ENCODE data around the gene LRRFIP1. TPM values are rescaled to one million over a fixed set of nuclear protein-coding genes. Genes with fewer than 3 reads are reported as not detected.

LRRFIP1 gene
- total and polyA plus RNA-seq, 2 of the 13 experiments (the other 11 are each of a cell fraction or from before 2014, with no cell fraction given) = 15.9 to 40.5 TPM

- TF ChIP-seq THAP9 (CRISPR knock-in tag; IDR thresholded peaks at IDR 0.05; ENCODE audit: borderline replicate concordance) (peak; percentile 49; the same call in 1 of the 2 replicates), ZNF138 (CRISPR knock-in tag; IDR thresholded peaks at IDR 0.05; ENCODE audit: low read depth) (no peak), LCORL (IDR thresholded peaks at IDR 0.05) (no peak), LCORL (CRISPR knock-in tag; IDR thresholded peaks at IDR 0.05) (peak; percentile 91), MTF2 (CRISPR knock-in tag; IDR thresholded peaks at IDR 0.05; ENCODE audit: borderline replicate concordance) (no peak), MAF1 (CRISPR knock-in tag; IDR thresholded peaks at IDR 0.05; ENCODE audit: borderline replicate concordance) (no peak), ZNF33A (CRISPR knock-in tag; IDR thresholded peaks at IDR 0.05; ENCODE audit: borderline replicate concordance) (no peak), HNF1B (CRISPR knock-in tag; IDR thresholded peaks at IDR 0.05) (peak; percentile 69), FOXM1 (CRISPR knock-in tag; IDR thresholded peaks at IDR 0.05) (no peak), HMG20B (CRISPR knock-in tag; conservative IDR thresholded peaks at IDR 0.05) (0 out of 2 replicates have a peak, but pooled peaks have one; percentile 34), MTA3 (CRISPR knock-in tag; IDR thresholded peaks at IDR 0.05) (no peak), NFIC (IDR thresholded peaks at IDR 0.05; ENCODE audit: low read length) (no peak; the same call in 1 of the 2 replicates), CENPBD1 (CRISPR knock-in tag; IDR thresholded peaks at IDR 0.05; ENCODE audit: borderline replicate concordance, low read depth) (no peak), MEF2D (CRISPR knock-in tag; IDR thresholded peaks at IDR 0.05) (peak; percentile 89; the same call in 1 of the 2 replicates), ZNF253 (CRISPR knock-in tag; IDR thresholded peaks at IDR 0.05; ENCODE audit: borderline replicate concordance) (no peak), SIX1 (CRISPR knock-in tag; IDR thresholded peaks at IDR 0.05; ENCODE audit: borderline replicate concordance) (no peak), ZNF615 (CRISPR knock-in tag; IDR thresholded peaks at IDR 0.05; ENCODE audit: borderline replicate concordance) (no peak), IKZF4 (CRISPR knock-in tag; IDR thresholded peaks at IDR 0.05; ENCODE audit: borderline replicate concordance, low read depth, not compliant biosample characterization) (no peak), ZNF773 (CRISPR knock-in tag; IDR thresholded peaks at IDR 0.05; ENCODE audit: borderline replicate concordance) (no peak), ZNF589 (CRISPR knock-in tag; conservative IDR thresholded peaks at IDR 0.05) (no peak), ZNF513 (CRISPR knock-in tag; conservative IDR thresholded peaks at IDR 0.05) (no peak), TERF1 (CRISPR knock-in tag; IDR thresholded peaks at IDR 0.05) (no peak; the same call in 1 of the 2 replicates), TEAD2 (CRISPR knock-in tag; IDR thresholded peaks at IDR 0.05) (no peak)
Measured at GRCh38 chr2:237601453-237602116, 25.8 kb upstream of the LRRFIP1 start (continued).

Data from HepG2 (cell line).